Mesothelial cell of epicardium (in vitro differentiated cells): ENCODE measurements around the gene CARS2. TPM values are rescaled to one million over a fixed set of nuclear protein-coding genes. Genes with fewer than 3 reads are reported as not detected.

Experiments
- DNase-seq, 2 experiments: peaks; one replicate each; pipeline ENCODE4 v3.0.0; 2021; ENCODE audit warnings: low spot score in 2 of 2; ENCODE audit not compliant: unreplicated experiment in 2 of 2
- H3K27ac Mint-ChIP-seq: 2 replicates; pipeline ENCODE4 v1.8.0; 2021; ENCODE audit warnings: mixed read lengths
- H3K27me3 Mint-ChIP-seq: 2 replicates; pipeline ENCODE4 v1.8.0; 2021; ENCODE audit warnings: low read depth, mixed read lengths
- H3K36me3 Mint-ChIP-seq: 2 replicates; pipeline ENCODE4 v1.8.0; 2021; ENCODE audit warnings: mixed read lengths
- H3K4me1 Mint-ChIP-seq: 2 replicates; pipeline ENCODE4 v1.8.0; 2021; ENCODE audit warnings: mixed read lengths
- H3K4me3 Mint-ChIP-seq: 2 replicates; pipeline ENCODE4 v1.8.0; 2021; ENCODE audit warnings: mild to moderate bottlenecking, moderate library complexity, mixed read lengths
- H3K9me3 Mint-ChIP-seq: 2 replicates; pipeline ENCODE4 v1.8.0; 2021; ENCODE audit warnings: mixed read lengths
- CTCF ChIP-seq: fragments of 200-600 bp; sonication (generic); IDR thresholded peaks from one replicate; pipeline ENCODE4 v1.5.0; 2021; ENCODE audit warnings: antibody characterized with exemption; ENCODE audit not compliant: unreplicated experiment
- total RNA-seq: library from RNA; stranded (reverse); gene quantifications from 3 replicates; pipeline ENCODE4 v1.2.1, GENCODE V29; 2021

CARS2 gene
- total RNA-seq, 1 donor from 2014 or later, result 89.1 TPM

GRCh38 chr13:110683921-110684320 lies 22.0 kb downstream of the CARS2 start:
- no peak for DNase-seq
- Mint-ChIP-seq H3K4me1 (no peaks in the 10 kb centered on the region), H3K4me3 (no peak overlapping the region), H3K36me3 (peaks cover 29% of the 10 kb centered on the region), H3K27ac (no peak overlapping the region), H3K9me3 (no peaks in the 10 kb centered on the region), H3K27me3 (no peaks in the 10 kb centered on the region)
- TF ChIP-seq CTCF, result no peak

GRCh38 chr13:110683203-110683883 lies 22.6 kb downstream of the CARS2 start:
- Mint-ChIP-seq H3K4me1 (no peaks in the 10 kb centered on the region), H3K9me3 (no peaks in the 10 kb centered on the region), H3K27me3 (no peaks in the 10 kb centered on the region), H3K4me3 (no peak overlapping the region), H3K36me3 (peaks cover 34% of the 10 kb centered on the region), H3K27ac (no peak overlapping the region)
- no peak for DNase-seq
- TF ChIP-seq CTCF, result no peak

- no peaks in the 10 kb centered on the region for H3K4me1 Mint-ChIP-seq
- no peak overlapping the region for H3K27ac Mint-ChIP-seq
- no peak for DNase-seq
- no peaks in the 10 kb centered on the region for H3K9me3 Mint-ChIP-seq
- no peak overlapping the region for H3K4me3 Mint-ChIP-seq
- peaks cover 39% of the 10 kb centered on the region for H3K36me3 Mint-ChIP-seq
- no peak for TF ChIP-seq CTCF
- no peaks in the 10 kb centered on the region for H3K27me3 Mint-ChIP-seq
These were observed 23.2 kb downstream of the CARS2 start for GRCh38 chr13:110682746-110683145.

GRCh38 chr13:110681868-110682550 lies 23.9 kb downstream of the CARS2 start:
- Mint-ChIP-seq H3K27ac (no peak overlapping the region), H3K4me3 (no peak overlapping the region), H3K9me3 (no peaks in the 10 kb centered on the region), H3K36me3 (peaks cover 38% of the 10 kb centered on the region), H3K27me3 (no peaks in the 10 kb centered on the region), H3K4me1 (no peaks in the 10 kb centered on the region)
- no peak for TF ChIP-seq CTCF
- no peak for DNase-seq

GRCh38 chr13:110680852-110681251 lies 25.1 kb downstream of the CARS2 start:
- no peak overlapping the region for H3K27ac Mint-ChIP-seq
- no peaks in the 10 kb centered on the region for H3K4me1 Mint-ChIP-seq
- H3K9me3 Mint-ChIP-seq, result no peaks in the 10 kb centered on the region
- no peak for DNase-seq
- H3K36me3 Mint-ChIP-seq, result peaks cover 48% of the 10 kb centered on the region
- H3K4me3 Mint-ChIP-seq, result no peak overlapping the region
- TF ChIP-seq CTCF, result peak; percentile 41
- H3K27me3 Mint-ChIP-seq, result no peaks in the 10 kb centered on the region
